ENCODE data around the gene RAB13.

DNA sequence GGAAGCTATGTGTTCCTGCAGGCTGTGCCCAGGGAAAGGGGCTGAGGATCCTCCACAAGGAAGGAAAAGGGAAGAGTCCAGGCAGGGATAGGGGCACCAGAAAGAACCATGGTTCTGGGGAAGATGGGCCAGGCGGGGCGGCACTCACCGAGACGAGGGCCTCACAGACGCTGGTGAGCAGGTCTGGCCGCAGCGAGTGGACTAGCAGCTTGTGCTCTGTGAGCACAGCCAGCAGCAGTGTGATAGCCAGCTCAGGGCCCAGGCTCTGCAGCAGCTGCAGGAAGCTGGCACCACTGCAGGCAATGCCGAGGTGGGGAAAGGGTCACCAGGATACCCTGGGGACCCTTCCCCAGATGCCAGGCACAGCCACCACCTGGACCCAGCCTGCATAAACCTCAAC is 45.4 kb downstream of the RAB13 start:
- TF ChIP-seq, protein P1, sequence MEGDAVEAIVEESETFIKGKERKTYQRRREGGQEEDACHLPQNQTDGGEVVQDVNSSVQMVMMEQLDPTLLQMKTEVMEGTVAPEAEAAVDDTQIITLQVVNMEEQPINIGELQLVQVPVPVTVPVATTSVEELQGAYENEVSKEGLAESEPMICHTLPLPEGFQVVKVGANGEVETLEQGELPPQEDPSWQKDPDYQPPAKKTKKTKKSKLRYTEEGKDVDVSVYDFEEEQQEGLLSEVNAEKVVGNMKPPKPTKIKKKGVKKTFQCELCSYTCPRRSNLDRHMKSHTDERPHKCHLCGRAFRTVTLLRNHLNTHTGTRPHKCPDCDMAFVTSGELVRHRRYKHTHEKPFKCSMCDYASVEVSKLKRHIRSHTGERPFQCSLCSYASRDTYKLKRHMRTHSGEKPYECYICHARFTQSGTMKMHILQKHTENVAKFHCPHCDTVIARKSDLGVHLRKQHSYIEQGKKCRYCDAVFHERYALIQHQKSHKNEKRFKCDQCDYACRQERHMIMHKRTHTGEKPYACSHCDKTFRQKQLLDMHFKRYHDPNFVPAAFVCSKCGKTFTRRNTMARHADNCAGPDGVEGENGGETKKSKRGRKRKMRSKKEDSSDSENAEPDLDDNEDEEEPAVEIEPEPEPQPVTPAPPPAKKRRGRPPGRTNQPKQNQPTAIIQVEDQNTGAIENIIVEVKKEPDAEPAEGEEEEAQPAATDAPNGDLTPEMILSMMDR (IDR thresholded peaks at IDR 0.05; ENCODE audit: low read length), result no peak
- TF ChIP-seq EZH2 (optimal IDR thresholded peaks at IDR 0.05; ENCODE audit: low read depth, low read length), result no peak
- no peak for TF ChIP-seq EZH2phosphoT487 (IDR thresholded peaks at IDR 0.05; ENCODE audit: low read length)
